HG02970 (cell line): Measurements from ENCODE around the gene LDLRAD2.

Source experiments
- ATAC-seq: cut with Tn5 transposase; IDR thresholded peaks from one replicate; pipeline ENCODE4 v1.9.1; 2021; ENCODE audit warnings: mild to moderate bottlenecking, moderate library complexity, moderate number of reproducible peaks; ENCODE audit not compliant: unreplicated experiment, low FRiP score

The LDLRAD2 gene

DNA sequence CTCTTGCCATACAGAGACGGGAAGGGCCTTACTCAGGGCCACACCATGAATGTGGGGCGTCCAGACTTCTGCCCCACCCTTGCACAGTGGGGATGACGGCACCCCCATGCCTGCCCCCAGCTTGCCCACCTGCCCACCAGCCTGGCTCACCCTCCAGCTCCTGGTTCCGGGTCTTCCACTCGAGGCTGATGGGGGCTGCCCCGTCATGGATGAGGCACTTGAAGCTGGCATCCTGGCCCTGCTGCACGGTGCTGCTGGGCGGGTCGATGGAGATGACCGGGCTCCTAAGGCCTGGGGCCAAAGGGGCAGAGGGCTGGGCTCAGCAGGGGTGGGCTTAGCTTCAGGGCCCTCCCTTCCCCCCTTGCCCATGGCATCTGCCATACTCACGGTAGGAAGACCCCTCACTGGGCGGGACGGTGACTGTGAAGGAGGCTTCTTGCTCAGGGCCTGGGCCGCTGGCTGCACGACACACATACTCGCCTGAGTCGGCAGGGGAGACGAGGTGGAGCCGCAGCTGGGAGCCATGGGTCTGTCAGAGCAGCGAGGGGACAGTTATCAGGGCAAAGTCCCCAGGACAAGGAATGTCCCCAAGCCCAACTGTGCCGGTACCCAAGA lies 29.9 kb downstream of the LDLRAD2 start:
- ATAC-seq = no peak

DNA sequence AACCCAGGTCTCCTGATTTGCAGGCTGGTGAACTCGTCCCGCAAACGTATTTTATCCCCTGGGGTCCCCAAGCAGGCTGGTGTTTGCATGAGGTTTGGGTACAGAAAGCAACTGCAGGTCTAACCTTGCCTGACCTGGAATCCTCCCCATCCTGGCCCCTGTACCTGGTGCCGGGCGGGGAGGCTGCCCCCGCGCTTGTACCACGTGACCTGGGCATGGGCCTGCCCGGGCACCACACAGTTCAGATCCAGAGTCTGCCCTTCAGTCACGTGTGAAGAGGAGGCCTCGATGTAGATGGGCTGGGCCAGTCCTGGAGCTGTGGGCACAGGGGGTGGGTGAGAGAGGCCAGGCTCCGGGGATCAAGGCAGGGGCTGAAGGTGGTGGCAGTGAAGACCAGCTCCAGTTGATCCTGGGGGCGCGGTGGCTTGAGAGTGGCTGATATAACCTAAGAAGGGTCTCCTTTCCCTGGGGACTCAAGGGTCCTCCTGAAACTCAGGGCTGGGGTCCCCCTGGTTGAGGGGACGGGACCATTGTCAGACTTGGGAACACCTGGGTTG lies 30.6 kb downstream of the LDLRAD2 start:
- no peak for ATAC-seq

DNA sequence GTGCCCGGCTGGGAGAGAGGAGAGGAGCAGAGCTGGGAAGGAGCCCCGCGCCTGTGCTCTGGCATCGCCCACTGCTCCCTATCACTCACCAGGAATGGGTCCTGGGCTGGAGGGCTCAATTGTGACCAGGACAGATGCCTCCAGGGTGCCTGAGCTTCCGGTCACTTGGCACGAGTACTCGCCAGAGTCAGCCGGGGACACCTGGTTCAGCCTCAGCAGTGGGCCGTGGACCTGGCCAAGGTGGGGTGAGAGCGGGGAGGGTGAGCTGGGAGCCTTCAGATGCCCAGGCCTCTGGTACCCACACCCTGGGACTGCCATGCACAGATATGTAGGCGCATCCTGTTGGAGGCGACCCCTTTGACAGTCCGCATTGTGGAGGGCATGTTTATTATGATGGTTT lies 31.1 kb downstream of the LDLRAD2 start:
- ATAC-seq = no peak

DNA sequence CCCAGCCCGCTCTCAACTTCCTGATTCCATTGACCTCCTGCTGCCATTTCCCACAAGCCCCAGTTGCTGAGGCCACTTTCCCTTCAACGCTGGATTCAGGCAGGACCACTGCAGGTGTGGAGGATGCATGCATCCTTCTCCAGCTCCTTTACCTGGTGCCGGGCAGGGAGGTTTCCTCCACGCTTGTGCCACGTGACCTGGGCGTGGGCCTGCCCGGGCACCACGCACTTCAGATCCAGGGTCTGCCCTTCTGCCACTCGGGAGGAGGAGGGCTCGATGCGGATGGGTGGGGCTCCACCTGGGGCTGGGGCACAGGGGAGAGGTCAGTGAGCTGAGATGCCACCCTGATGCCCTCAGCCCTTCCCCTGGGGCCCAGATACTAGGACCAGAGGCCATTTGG lies 31.9 kb downstream of the LDLRAD2 start:
- ATAC-seq = no peak

DNA sequence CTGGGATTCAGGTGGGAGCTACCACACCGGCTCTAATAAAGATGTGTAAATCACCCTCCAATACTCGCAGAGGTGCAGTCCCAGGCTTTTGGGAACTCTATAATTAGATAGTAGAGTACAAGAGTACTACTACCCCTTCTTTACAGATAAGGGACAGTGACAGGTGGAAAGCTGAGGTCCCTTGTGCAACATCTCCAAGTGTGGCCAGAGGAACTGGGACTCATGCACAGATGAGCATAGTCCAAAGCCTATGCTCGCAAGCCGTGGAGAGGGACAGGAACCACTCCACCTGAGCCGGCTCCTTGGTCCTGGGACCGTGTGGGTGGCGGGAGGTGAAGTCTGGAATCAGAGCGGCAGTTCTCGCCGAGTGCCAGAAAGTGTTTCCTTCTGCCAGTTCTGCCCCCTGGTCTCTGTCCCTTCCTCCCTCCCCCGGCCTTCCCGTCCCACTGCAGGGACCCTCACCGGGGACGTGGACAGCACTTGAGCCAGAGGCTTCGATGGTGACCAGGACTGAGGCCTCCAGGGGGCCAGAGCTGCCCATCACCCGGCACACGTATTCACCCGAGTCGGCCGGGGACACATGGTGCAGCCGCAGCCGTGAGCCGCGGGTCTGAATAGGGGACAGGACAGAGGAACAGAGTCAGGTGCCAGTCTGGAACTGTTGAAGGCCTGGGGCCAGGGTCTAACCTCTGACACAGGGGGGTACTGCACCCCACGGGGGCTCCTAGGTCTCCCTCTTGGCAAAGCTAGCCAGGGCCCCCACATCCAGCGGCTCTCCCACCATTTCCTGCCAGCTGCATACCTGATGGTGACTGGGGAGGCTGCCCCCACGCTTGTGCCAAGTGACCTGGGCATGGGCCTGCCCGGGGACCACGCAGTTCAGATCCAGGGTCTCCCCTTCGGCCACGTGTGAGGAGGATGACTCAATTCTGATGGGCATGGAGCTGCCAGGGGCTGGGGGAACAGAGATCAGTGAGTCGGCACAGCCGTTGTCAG lies 33.9 kb downstream of the LDLRAD2 start:
- ATAC-seq = no peak

DNA sequence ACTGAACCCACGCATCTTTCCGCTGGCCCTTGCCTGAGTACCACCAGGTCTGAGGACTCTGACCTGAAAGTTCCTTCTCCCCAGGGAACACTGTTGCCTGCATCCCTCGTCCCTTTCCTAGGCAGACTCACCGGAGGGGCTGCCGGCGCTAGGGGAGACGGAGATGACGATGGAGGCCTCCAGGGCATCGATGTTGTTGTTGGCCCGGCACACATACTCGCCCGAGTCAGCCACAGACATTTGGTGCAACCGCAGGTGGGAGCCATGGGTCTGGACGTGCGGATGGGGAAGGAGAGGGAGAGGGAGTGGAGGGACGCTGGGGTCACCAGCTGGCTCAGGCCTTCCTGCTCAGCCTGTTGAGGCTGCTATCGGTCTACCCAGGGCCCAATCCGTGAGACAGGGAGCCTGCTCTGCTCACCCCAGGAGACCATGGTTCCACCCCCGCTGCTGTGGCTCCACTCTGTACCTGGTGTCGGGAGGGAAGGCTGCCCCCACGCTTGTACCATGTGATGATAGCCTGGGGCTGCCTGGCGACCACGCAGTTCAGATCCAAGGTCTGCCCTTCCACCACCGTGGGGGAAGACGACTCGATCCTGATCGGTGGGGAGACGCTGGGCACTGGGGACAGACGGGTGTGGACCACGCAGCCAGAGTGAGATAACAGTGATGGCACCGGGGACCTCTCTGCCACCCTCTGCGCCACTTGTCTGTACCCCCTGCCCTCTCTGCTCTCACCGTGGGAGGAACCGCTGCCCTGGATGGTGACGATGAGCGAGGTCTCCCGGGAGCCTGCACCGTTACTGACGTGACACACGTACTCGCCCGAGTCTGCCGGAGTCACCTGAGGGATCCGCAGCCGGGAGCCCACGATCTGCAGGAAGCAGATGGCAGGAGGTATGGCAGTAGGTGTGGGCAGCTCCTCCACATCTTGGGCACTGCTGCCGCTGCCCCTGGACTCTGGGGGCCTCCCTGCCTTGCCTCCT lies 35.4 kb downstream of the LDLRAD2 start:
- ATAC-seq = no peak

DNA sequence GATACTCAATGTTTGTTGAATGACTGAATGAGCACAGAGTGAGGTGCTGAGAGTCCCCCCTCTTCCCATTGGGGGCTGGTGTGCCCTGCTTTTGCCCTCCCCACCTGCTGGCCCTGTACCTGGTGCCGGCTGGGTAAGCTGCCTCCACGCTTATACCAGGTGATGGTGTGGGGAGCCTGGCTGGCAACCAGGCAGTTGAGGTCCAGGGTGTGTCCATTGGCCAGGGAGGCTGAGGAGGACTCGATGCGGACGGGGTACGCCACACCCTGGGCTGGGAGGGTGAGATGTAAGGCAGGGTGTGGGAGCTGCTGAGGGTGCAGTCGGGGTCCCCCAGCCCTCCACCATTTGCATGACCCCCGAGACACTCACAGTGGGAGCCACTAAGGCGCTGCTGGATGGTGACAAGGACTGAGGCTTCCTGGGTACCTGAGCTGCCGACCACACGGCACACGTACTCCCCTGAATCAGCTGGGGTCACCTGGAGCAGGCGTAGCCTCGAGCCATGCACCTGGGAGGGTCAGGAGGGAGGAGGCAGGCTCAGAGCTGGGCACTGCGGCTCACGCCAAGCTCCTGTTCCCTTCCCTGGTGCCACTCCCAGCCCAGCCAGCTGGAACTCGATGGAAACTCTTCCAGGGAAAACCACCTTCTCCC lies 36.6 kb downstream of the LDLRAD2 start:
- no peak for ATAC-seq

DNA sequence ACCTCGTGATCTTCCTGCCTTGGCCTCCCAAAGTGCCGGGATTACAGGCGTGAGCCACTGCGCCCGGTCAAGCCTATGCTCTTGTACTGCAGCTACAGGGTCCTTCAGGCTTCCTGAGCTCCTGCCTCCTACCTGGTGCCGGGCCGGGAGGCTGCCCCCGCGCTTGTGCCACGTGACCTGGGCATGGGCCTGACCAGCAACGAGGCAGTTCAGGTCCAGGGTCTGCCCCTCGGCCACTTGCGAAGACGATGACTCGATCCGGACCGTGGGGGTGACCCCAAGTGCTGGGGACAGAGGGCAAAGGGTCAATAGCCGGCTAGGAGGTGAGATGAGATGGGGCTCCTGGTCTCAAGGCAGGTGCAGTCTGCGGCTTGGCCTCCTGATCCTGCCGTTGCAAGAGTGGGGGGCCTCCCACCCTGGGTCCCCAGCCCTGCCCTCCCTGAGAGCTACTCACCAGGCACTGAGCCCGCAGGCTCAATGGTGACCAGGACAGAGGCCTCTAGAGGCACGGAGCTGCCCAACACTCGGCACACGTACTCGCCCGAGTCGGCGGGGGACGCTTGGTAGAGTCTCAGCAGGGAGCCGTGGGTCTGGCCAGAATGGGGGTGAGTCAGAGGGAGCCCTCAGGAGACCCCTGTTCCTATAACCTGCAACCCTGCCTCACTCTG lies 38.0 kb downstream of the LDLRAD2 start:
- no peak for ATAC-seq

DNA sequence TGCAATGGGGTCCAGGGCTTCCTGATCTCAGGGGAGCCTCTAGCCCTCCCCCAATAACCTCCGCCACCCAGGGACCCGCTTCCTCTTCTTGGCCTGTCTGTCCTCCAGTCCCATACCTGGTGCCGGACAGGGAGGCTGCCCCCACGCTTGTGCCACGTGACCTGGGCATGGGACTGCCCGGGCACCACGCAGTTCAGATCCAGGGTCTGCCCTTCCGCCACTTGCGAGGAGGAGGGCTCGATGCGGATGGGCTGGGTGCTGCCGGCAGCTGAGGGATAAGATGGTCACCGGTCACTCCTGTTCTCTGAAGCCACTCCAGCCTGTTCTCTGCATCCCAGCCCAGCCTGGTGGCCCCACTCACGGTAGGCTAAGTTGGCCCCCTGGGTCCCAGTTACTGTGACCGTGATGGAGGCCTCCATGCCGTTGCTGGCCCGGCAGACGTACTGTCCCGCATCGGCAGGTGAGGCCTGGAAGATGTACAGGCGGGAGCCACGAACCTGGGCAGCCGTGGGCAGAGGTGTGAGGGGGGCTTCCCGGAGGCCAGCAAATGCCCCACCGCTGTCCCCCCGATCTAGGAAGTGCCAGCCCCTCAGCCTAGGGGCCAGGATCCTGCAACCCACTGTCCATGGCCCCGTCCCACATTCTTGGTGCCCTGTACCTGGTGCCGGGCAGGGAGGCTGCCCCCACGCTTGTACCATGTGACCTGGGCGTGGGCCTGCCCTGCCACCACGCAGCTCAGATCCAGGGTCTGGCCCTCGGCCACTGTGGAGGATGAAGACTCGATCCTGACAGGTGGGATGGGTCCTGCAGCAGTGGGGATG lies 39.6 kb downstream of the LDLRAD2 start:
- no peak for ATAC-seq

DNA sequence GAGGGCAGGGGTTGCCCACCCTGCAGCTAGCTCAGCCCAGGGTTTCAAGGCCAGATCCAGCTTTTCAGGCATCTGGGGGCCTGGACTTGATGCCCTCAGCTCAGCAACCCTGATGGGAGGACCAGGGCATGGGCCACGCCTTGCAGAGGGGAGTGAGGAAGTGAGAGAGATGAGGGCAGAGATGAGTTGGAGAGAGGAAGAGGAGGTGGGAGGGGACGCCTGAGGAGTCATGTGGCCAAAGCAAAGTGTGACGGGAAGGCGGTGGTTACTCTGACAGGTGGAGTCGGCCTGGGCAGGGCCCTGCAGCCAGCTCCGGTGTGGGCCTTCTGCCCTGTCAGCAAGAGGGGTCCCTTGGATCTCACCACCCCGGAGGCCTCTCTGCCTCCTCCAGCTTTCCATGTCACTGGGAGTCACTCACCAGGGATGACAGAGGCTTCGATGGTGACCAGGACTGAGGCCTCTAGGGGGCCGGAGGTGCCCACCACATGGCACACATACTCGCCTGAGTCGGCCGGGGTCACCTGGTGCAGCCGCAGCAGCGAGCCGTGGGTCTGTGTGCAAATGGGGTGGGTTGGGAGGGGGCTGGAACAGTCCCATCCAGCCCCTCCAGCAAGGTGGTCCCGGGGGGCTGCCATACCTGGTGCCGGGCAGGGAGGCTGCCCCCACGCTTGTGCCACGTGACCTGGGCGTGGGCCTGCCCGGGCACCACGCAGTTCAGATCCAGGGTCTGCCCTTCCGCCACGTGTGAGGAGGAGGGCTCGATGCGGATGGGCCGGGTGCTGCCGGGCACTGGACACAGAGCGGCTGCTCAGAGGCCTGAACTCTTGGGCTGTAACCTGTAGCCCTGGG lies 40.4 kb downstream of the LDLRAD2 start:
- ATAC-seq = no peak

DNA sequence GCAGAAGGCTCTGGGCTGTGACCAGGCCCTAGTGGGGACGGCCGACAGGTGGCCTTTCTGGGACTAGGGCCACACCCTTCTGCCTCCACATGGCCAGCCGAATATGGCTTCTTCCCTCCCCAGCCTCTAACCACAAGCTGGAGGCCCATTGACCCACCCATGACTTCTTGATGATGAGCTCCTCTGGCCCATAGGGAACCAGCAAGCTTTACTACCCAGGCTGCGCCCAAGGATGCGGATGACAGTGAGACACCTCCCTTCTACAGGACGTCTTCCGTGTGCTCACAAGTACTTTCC lies 41.0 kb downstream of the LDLRAD2 start:
- no peak for ATAC-seq

DNA sequence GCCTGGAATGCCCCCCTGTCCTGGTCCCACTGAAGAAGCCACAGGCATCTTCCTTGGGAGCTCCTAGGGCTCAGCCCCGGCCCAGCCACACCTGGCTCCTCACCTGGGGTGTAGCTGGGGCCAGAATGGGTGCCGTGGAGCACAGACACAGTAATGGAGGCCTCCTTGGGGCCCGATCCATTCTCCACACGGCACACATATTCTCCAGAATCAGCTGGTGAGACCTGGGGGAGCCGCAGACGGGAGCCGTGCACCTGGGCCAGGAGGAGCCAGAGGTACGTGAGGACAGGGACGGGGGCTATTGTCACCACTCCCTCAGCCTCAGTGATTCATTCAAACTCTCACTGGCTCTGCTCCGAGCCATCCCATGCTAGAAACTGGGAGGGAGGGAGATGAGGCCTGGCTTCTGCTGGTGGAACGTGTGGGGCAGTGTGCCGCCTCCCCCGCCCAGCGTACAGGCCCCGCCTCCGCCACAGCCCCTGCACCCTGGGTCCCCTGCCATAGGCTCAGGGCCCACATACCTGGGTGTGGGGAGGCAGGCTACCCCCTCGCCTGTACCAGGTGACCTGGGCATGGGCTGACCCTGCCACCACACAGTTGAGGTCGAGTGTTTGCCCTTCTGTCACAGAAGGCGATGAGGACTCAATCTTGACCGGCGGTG lies 42.2 kb downstream of the LDLRAD2 start:
- no peak for ATAC-seq

DNA sequence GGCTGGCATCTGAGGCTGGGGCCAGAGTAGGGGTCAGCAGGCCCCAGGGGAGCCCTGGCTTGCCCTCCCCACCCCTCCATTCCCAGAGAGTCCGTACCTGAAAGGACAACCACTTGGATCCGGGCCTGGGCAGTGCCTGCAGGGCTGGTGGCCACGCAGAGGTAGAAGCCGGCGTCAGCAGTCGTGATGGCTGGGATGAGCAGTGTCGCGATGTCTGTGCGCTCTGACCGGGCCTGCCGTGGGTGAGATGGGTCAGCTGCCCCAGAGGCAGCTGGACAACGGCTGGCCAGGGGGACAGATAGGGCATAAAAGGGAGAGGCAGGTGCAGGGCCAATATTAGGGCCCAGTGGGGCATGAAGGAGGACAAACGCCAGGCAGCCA lies 42.7 kb downstream of the LDLRAD2 start:
- ATAC-seq = no peak

DNA sequence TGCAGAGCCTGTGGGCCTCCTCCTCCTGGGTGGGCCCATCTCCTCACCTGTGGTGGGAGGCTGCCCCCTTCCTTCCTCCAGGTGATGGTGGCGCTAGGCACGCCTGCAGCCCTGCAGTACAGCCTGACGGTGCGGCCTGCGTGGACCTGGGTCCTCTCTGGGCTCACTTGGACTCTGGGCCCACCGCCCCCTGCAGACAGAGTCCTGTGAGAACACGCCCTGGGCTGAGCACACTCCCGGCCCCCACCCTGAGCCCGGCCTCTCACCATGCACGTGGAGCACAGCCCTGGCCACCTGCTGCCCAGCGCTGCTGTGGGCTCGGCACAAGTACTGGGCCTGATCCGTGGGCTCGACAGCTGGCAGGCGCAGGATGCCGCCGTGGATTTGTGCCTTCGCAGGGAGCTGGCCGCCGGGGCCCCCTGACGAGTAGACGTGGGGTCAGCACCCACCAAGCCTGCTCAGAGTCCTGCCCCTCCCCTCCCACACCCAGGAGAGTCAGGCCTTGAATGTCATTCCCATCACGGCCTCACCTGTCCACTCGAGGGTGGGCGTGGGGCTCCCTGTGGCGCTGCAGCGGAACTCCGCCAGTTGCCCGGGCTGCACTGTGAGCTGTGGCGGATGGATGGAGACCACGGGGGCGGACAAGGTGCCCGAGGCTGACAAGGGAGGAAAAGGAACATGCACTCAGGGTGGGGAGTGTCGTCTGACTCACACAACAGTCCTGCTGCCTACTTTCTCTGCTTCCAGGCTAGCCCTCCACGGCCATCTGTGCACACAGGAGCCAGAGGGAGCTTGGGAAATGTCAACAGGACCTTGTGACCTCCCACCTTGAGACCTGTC lies 43.4 kb downstream of the LDLRAD2 start:
- no peak for ATAC-seq

DNA sequence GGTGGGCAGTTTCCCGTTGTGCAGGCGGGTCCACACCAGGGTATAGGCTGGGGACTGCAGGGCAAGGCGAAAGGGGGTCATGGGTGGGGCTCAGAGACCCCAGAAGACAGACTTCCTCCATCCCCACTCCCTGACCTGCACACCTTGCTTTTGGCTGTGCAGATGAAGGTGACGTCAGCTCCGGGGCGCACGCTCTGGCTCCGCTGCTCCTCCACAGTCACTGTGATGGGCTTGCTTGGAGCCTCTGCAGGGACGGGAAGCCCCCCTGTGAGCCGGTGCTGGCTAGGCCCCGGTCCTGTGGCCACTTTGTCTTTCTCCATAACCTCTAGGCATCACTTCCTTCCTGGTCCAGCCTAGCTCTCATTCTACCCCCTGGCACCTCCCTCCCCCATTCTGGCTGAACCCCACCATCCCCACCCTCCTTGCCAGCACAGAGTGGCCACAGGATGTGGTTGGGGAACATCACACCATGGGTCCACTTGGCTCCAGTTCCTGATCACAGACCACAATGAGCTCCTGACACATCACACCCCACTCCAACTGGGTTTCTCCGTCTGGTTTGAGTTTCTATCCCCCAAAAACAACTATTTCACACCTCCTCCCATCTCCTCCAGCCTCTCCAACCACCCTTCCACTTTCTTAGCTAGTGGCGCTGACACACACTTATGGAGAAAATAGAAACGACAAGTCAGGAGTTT lies 45.2 kb downstream of the LDLRAD2 start:
- no peak for ATAC-seq
